HepG2 (cell line): ENCODE measurements around the gene NABP2. TPM values are rescaled to one million over a fixed set of nuclear protein-coding genes. Genes with fewer than 3 reads are reported as not detected.

Source experiments
- ARHGAP35 ChIP-seq: sonication (generic); formaldehyde crosslinking; IDR thresholded peaks from 2 replicates; pipeline ENCODE4 v1.9.0; 2022; ENCODE audit warnings: mild to moderate bottlenecking, inconsistent platforms, moderate library complexity, missing genetic modification reagents, borderline replicate concordance
- ATF7 ChIP-seq, 2 experiments: fragments of 450-650 bp in 1 of 2; sonication (generic) in 1 of 2; formaldehyde crosslinking in 1 of 2; IDR thresholded peaks; 2 replicates each; pipeline versions ENCODE4 v1.4.0 to v1.6.1; 2016 to 2020; ENCODE audit warnings: antibody characterized with exemption in 1 of 2, mild to moderate bottlenecking in 1 of 2, missing genetic modification reagents in 1 of 2
- GATAD2A ChIP-seq: IDR thresholded peaks from 2 replicates; pipeline ENCODE4 v1.6.1; 2016
- JUN ChIP-seq: sonication (generic); formaldehyde crosslinking; IDR thresholded peaks from 2 replicates; pipeline ENCODE4 v1.4.0; 2020; ENCODE audit warnings: mild to moderate bottlenecking, missing genetic modification reagents
- KLF12 ChIP-seq: sonication (generic); formaldehyde crosslinking; IDR thresholded peaks from 2 replicates; pipeline ENCODE4 v1.4.0; 2020; ENCODE audit warnings: missing genetic modification reagents, borderline replicate concordance
- MAFF ChIP-seq: IDR thresholded peaks from 2 replicates; pipeline ENCODE4 v1.6.1; 2011; ENCODE audit warnings: low read depth, low read length, improper control_type of control experiment
- MTA3 ChIP-seq: sonication (generic); formaldehyde crosslinking; IDR thresholded peaks from 2 replicates; pipeline ENCODE4 v1.4.0; 2020; ENCODE audit warnings: missing genetic modification reagents
- NFIC ChIP-seq: IDR thresholded peaks from 2 replicates; pipeline ENCODE4 v1.6.1; 2012; ENCODE audit warnings: mild to moderate bottlenecking, low read length, inconsistent platforms
- REXO4 ChIP-seq: sonication (generic); formaldehyde crosslinking; IDR thresholded peaks from 2 replicates; pipeline ENCODE4 v1.8.0; 2022; ENCODE audit warnings: missing genetic modification reagents, mild to moderate bottlenecking, borderline replicate concordance
- RFX5 ChIP-seq: IDR thresholded peaks from 2 replicates; pipeline ENCODE4 v1.6.1; 2011; ENCODE audit warnings: low read depth, low read length, improper control_type of control experiment
- SAP130 ChIP-seq: IDR thresholded peaks from 2 replicates; pipeline ENCODE4 v1.6.1; 2016; ENCODE audit warnings: low read depth
- TRIM22 ChIP-seq: fragments of 450-650 bp; IDR thresholded peaks from 2 replicates; pipeline ENCODE4 v1.6.1; 2017
- YEATS2 ChIP-seq: sonication (generic); formaldehyde crosslinking; IDR thresholded peaks from 2 replicates; pipeline ENCODE4 v1.4.0; 2020; ENCODE audit warnings: missing genetic modification reagents, borderline replicate concordance
- ZHX2 ChIP-seq, 2 experiments: sonication (generic) in 1 of 2; formaldehyde crosslinking in 1 of 2; IDR thresholded peaks; 2 replicates each; pipeline versions ENCODE4 v1.6.1 to v1.9.0; 2014 to 2022; ENCODE audit warnings: antibody characterized with exemption in 1 of 2, borderline replicate concordance in 1 of 2, inconsistent platforms in 1 of 2, low read depth in 1 of 2, missing genetic modification reagents in 1 of 2
- ZNF225 ChIP-seq: sonication (generic); formaldehyde crosslinking; IDR thresholded peaks from 2 replicates; pipeline ENCODE4 v1.4.0; 2020; ENCODE audit warnings: mild to moderate bottlenecking, missing genetic modification reagents
- ZNF431 ChIP-seq: sonication (generic); formaldehyde crosslinking; IDR thresholded peaks from 2 replicates; pipeline ENCODE4 v1.9.0; 2022; ENCODE audit warnings: missing genetic modification reagents, low read depth, mild to moderate bottlenecking, borderline replicate concordance
- ZNF615 ChIP-seq: sonication (generic); formaldehyde crosslinking; IDR thresholded peaks from 2 replicates; pipeline ENCODE4 v1.5.0; 2020; ENCODE audit warnings: mild to moderate bottlenecking, missing genetic modification reagents, borderline replicate concordance
- ZNF713 ChIP-seq: sonication (generic); formaldehyde crosslinking; IDR thresholded peaks from 2 replicates; pipeline ENCODE4 v1.4.0; 2020; ENCODE audit warnings: mild to moderate bottlenecking, missing genetic modification reagents
- ZSCAN20 ChIP-seq: sonication (generic); formaldehyde crosslinking; IDR thresholded peaks from 2 replicates; pipeline ENCODE4 v1.4.0; 2020; ENCODE audit warnings: missing genetic modification reagents, mild to moderate bottlenecking, borderline replicate concordance
- polyA plus RNA-seq, 8 experiments: library from polyadenylated mRNA; depleted of rRNA in 3 of 8; stranded (reverse) in 7 of 8; unstranded in 1 of 8; fragments of >200 nt; fragmentation: Illumina TruSeq in 4 of 8; extraction: Trizol in 4 of 8; gene quantifications; 2 replicates each; pipeline versions ENCODE4 v1.2.1 to v1.2.3, GENCODE V29; 2011 to 2016; ENCODE audit warnings: low read depth in 4 of 8, missing spikeins in 1 of 8, mixed read lengths in 1 of 8; ENCODE audit not compliant: insufficient read depth in 1 of 8
- total RNA-seq, 5 experiments: library from RNA; depleted of rRNA; stranded (reverse); fragments of >200 nt; fragmentation: Illumina TruSeq; extraction: Trizol; gene quantifications; 2 replicates each; pipeline ENCODE4 v1.2.3, GENCODE V29; 2016; ENCODE audit warnings: low read depth in 1 of 5
- TF ChIP-seq, protein P1 (sequence below): sonication (generic); formaldehyde crosslinking; IDR thresholded peaks from 2 replicates; pipeline ENCODE4 v1.8.0; 2022; ENCODE audit warnings: low read depth, missing genetic modification reagents

NABP2 gene
- total and polyA plus RNA-seq, 2 of the 13 experiments (the other 11 are each of a cell fraction or from before 2014, with no cell fraction given) = 33.2 to 35.5 TPM

GRCh38 chr12:56189918-56190694 lies 34.0 kb upstream of the NABP2 start (continued):
- TF ChIP-seq ZNF615 (CRISPR knock-in tag) (no peak), ZNF713 (CRISPR knock-in tag) (0 out of 2 replicates have a peak, but pooled peaks have one; percentile 9), GATAD2A (peak; percentile 40; the same call in 1 of the 2 replicates), ZNF225 (CRISPR knock-in tag) (0 out of 2 replicates have a peak, but pooled peaks have one; percentile 71), MAFF (no peak), YEATS2 (peak; percentile 79; the same call in 1 of the 2 replicates), SAP130 (CRISPR knock-in tag) (peak; percentile 77), ZNF431 (no peak), REXO4 (CRISPR knock-in tag) (no peak), RFX5 (no peak), KLF12 (CRISPR knock-in tag) (no peak), ARHGAP35 (CRISPR knock-in tag) (no peak), ZHX2 (IDR thresholded peaks at IDR 0.05; ENCODE audit: low read depth) (no peak), ZHX2 (CRISPR knock-in tag; IDR thresholded peaks at IDR 0.05; ENCODE audit: borderline replicate concordance) (0 out of 2 replicates have a peak, but pooled peaks have one; percentile 22), TRIM22 (no peak), JUN (CRISPR knock-in tag) (0 out of 2 replicates have a peak, but pooled peaks have one; percentile 44), NFIC (0 out of 2 replicates have a peak, but pooled peaks have one; percentile 43), MTA3 (CRISPR knock-in tag) (no peak), ATF7 (IDR thresholded peaks at IDR 0.05) (no peak), ATF7 (CRISPR knock-in tag; IDR thresholded peaks at IDR 0.05) (no peak), ZSCAN20 (no peak)
- TF ChIP-seq, protein P1, sequence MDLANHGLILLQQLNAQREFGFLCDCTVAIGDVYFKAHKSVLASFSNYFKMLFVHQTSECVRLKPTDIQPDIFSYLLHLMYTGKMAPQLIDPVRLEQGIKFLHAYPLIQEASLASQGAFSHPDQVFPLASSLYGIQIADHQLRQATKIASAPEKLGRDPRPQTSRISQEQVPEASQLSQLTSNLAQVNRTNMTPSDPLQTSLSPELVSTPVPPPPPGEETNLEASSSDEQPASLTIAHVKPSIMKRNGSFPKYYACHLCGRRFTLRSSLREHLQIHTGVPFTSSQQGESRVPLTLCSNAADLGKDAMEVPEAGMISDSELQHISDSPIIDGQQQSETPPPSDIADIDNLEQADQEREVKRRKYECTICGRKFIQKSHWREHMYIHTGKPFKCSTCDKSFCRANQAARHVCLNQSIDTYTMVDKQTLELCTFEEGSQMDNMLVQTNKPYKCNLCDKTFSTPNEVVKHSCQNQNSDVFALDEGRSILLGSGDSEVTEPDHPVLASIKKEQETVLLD (CRISPR knock-in tag) = no peak; the same call in 1 of the 2 replicates
